Esophagus squamous epithelium (tissue), 5 donors: ENCODE data around the gene FSTL4. TPM values are rescaled to one million over a fixed set of nuclear protein-coding genes. Genes with fewer than 3 reads are reported as not detected.

ENCODE experiments used
- DNase-seq: peaks from one replicate; lab custom pipeline; 2025; lab: John Stamatoyannopoulos, UW
- H3K27ac ChIP-seq, 4 donors: fragments of 200-600 bp; sonication (generic); one replicate each; pipeline ENCODE4 v1.5.1; 2016 to 2019; ENCODE audit warnings: mild to moderate bottlenecking in 1 of 4
- H3K27me3 ChIP-seq, 4 donors: fragments of 200-600 bp; sonication (generic); 1 replicate in 3 of 4; 2 replicates in 1 of 4; pipeline versions ENCODE4 v1.5.1 to v1.6.0; 2017 to 2021; ENCODE audit warnings: antibody characterized with exemption in 1 of 4
- H3K36me3 ChIP-seq, 3 donors: fragments of 200-600 bp; sonication (generic); one replicate each; pipeline ENCODE4 v1.5.1; 2016 to 2019
- H3K4me1 ChIP-seq, 3 donors: fragments of 200-600 bp; sonication (generic); one replicate each; pipeline ENCODE4 v1.5.1; 2017 to 2019
- H3K4me3 ChIP-seq, 4 donors: fragments of 200-600 bp; sonication (generic); 1 replicate in 3 of 4; 2 replicates in 1 of 4; pipeline ENCODE4 v1.5.1; 2016 to 2019; ENCODE audit warnings: mild to moderate bottlenecking in 2 of 4, moderate library complexity in 1 of 4
- H3K9me3 ChIP-seq, 3 donors: fragments of 200-600 bp; sonication (generic); one replicate each; pipeline ENCODE4 v1.5.1; 2016 to 2019
- POLR2A ChIP-seq, 4 donors: fragments of 450-650 bp; IDR thresholded peaks; one replicate each; pipeline ENCODE4 v1.6.1; 2017; ENCODE audit warnings: antibody characterized with exemption in 4 of 4, mild to moderate bottlenecking in 4 of 4, moderate library complexity in 3 of 4
- WGBS, 2 donors: methylation state at CpG; one replicate each; pipeline ENCODE4 v1.1.5; 2018; 5-methylcytosine and 5-hydroxymethylcytosine counted together
- intact Hi-C: fragments of 100-400 bp; cut with DNase I; formaldehyde crosslinking; loops from one replicate; pipeline ENCODE4 v1.15.0; 2022
- total RNA-seq, 4 donors: library from RNA; depleted of rRNA; stranded (reverse); fragments of >200 nt; gene quantifications; one replicate each; pipeline ENCODE4 v1.1.0, GENCODE V29; 2016
- TF ChIP-seq, protein P1 (sequence below), 6 experiments: fragments of 450-650 bp in 4 of 6; fragments of 200-600 bp in 2 of 6; sonication (generic) in 2 of 6; IDR thresholded peaks; one replicate each; pipeline ENCODE4 v1.5.1; 2016 to 2019; ENCODE audit warnings: antibody characterized with exemption in 6 of 6, mild to moderate bottlenecking in 4 of 6, moderate library complexity in 4 of 6
- donor health status: DM: yes; HTN: yes; CAD: no.

The FSTL4 gene
- total RNA-seq, 4 donors from 2014 or later = 0.53 to 4.1 (median 1.4) TPM

DNA sequence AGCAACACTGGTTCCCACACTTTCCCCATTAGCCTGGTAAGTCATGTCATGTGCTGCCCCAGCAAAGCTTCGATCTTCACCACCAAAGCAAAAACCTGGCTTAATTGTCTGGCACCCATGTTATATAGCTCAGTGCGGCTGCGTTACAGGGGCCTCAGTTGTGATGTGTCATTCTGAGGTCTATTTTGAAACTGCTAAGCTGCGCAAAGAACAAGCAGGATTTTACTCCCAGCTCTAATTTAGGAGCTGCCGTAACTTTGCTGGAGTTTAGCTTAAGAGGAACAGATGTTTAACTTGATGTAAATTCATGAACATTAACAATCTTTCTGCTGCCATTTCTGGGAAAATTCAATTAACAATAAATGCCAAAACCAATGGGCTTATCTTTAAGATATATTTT lies 286.5 kb downstream of the FSTL4 start:
- TF ChIP-seq POLR2A (IDR thresholded peaks at IDR 0.05) = no peak
- TF ChIP-seq, protein P1, sequence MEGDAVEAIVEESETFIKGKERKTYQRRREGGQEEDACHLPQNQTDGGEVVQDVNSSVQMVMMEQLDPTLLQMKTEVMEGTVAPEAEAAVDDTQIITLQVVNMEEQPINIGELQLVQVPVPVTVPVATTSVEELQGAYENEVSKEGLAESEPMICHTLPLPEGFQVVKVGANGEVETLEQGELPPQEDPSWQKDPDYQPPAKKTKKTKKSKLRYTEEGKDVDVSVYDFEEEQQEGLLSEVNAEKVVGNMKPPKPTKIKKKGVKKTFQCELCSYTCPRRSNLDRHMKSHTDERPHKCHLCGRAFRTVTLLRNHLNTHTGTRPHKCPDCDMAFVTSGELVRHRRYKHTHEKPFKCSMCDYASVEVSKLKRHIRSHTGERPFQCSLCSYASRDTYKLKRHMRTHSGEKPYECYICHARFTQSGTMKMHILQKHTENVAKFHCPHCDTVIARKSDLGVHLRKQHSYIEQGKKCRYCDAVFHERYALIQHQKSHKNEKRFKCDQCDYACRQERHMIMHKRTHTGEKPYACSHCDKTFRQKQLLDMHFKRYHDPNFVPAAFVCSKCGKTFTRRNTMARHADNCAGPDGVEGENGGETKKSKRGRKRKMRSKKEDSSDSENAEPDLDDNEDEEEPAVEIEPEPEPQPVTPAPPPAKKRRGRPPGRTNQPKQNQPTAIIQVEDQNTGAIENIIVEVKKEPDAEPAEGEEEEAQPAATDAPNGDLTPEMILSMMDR (IDR thresholded peaks at IDR 0.05) = no peak
- Histone ChIP-seq H3K4me1 (no peaks in the 10 kb centered on the region), H3K4me3 (no peak overlapping the region), H3K36me3 (no peaks in the 10 kb centered on the region), H3K9me3 (no peaks in the 10 kb centered on the region), H3K27ac (no peak overlapping the region), H3K27me3 (no peaks in the 10 kb centered on the region)
- WGBS, 2 donors = 73 to 84% methylated on average over 4 to 5 of the region's 5 CpGs
- intact Hi-C loops = no loop called here
- DNase-seq = no peak

DNA sequence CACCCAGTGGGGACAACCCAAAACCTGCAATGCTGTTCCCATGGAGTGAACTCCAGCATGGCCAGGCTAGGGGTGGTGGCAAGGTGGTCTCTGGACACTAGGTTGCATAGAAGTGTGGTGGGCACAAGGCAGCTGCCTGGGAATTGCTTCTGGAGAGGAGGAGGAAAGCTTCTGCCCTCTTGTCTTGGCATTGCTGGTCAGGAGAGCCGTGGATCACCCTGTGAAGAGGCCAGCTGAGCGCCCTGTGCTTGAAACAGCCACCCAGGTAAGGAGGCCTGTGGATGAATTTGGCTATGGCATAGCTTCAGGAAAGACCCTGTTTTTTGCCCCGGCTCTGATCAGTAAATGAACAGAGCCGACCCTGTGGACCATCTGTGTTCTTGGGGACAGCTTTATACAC lies 287.4 kb downstream of the FSTL4 start:
- Histone ChIP-seq H3K9me3 (no peaks in the 10 kb centered on the region), H3K36me3 (no peaks in the 10 kb centered on the region), H3K27me3 (no peaks in the 10 kb centered on the region), H3K4me1 (no peaks in the 10 kb centered on the region), H3K27ac (no peak overlapping the region), H3K4me3 (no peak overlapping the region)
- WGBS, 2 donors = 60 to 72% methylated on average over 2 to 3 of the region's 4 CpGs
- TF ChIP-seq, protein P1 (IDR thresholded peaks at IDR 0.05) = no peak
- no peak for TF ChIP-seq POLR2A (IDR thresholded peaks at IDR 0.05)
- intact Hi-C loops = no loop called here
- DNase-seq = no peak

DNA sequence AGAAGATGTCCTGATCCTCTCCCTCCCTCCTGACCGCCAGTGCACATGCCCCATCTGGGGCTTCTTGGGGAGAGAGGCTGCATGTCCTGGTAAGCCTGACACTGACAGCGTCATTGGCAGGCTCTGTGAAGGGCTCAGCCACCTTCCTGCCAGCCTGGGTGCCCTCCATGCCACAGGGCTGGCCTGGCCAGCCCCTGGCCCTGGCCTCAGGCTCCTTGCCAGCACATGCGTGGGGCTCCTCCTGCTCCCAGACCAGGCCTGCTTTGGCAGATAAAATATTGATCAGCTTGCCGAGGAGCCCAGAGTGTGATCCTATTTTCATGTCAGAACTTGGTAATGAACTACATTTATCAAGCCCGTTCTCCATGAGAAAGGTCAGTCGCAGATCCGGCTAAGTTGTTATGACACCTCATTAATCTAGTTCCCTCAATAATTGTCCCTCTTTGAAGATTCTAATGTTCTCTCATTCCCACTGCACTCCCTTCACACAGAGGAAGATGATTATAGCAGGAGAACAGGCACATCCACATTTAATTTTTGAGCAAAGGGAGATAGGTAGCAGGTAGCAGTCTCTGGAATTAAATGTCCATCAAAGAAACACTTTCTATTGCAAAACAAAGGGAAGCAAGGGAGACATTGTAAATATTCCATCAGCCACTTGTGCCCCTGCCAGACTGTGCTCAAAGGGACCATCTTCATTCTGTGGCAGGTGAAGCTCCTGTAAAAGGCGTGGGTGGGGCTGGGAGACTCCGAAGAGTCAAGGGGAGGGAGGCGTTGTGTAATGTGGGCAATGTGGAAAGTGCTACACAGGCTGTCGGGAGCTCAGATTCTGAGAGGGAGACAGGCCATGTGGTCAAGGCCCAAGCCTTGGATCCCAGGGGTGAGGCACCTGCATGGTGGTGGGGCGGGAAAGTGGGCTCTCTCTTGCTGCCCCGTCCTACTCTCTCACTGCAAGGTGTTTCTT lies 288.6 kb downstream of the FSTL4 start:
- intact Hi-C loops = no loop called here
- Histone ChIP-seq H3K27ac (no peak overlapping the region), H3K4me3 (no peak overlapping the region), H3K27me3 (no peaks in the 10 kb centered on the region), H3K4me1 (no peaks in the 10 kb centered on the region), H3K9me3 (no peaks in the 10 kb centered on the region), H3K36me3 (no peaks in the 10 kb centered on the region)
- no peak for DNase-seq
- TF ChIP-seq, protein P1 (IDR thresholded peaks at IDR 0.05) = no peak
- no peak for TF ChIP-seq POLR2A (IDR thresholded peaks at IDR 0.05)
- 54 to 59% methylated on average over 12 to 13 of the region's 13 CpGs for WGBS, 2 donors

DNA sequence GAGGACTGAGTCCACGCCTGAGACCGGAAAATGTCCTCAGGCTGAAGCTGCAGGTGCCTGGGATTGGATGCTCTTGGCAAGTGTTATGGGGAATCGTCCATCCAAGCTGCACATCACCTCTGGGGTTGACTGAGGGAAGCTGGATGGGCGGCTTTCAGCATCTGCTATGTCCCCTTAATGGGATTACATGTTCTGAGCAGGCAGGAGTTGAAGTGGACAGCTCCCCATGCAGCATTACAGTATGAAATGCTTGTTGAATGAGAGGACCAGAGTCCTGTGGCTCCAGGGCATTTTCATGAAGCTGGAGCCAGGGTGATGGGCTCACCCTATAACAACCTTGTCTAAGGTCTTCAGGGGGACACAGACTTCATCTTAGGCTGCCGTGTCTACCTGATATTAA lies 289.6 kb downstream of the FSTL4 start:
- 86% methylated on average over 1 of the region's 5 CpGs; no CpG with 5 or more reads in 1 of the 2 donors for WGBS, 2 donors

More for the DNA sequence above, 289.6 kb downstream of the FSTL4 start:
- Histone ChIP-seq H3K4me3 (no peak overlapping the region), H3K27me3 (no peaks in the 10 kb centered on the region), H3K36me3 (no peaks in the 10 kb centered on the region), H3K4me1 (no peaks in the 10 kb centered on the region), H3K27ac (no peak overlapping the region), H3K9me3 (no peaks in the 10 kb centered on the region)
- no peak for DNase-seq
- TF ChIP-seq, protein P1 (IDR thresholded peaks at IDR 0.05) = no peak
- no peak for TF ChIP-seq POLR2A (IDR thresholded peaks at IDR 0.05)
- intact Hi-C loops = no loop called here
